NCI-H446 (cell line): ENCODE measurements around the gene SERPING1.
A peak's percentile ranks its signal among the peaks of the same experiment; 100 is the strongest.

Experiments used
- DNase-seq, 2 experiments: peaks; one replicate each; lab custom pipeline; 2025; lab: John Stamatoyannopoulos, UW

SERPING1 gene

GRCh38 chr11:57652662-57653061 lies 55.2 kb downstream of the SERPING1 start:
- no peak for DNase-seq

GRCh38 chr11:57653163-57653562 lies 55.7 kb downstream of the SERPING1 start:
- DNase-seq = no peak

- no peak for DNase-seq
Measured at GRCh38 chr11:57656885-57657193, 59.4 kb downstream of the SERPING1 start.

GRCh38 chr11:57657194-57658022 lies 59.9 kb downstream of the SERPING1 start, which contains the start of gene CLP1:
CLP1 (plus strand) TSS chr11:57657762; CDS start chr11:57659477, 1,715 bp downstream.
- DNase-seq = peak; percentile 98 to 99

- DNase-seq = no peak
Measured at GRCh38 chr11:57658023-57658361, 60.5 kb downstream of the SERPING1 start.

- DNase-seq = no peak
Measured at GRCh38 chr11:57659669-57660068, 62.2 kb downstream of the SERPING1 start.

GRCh38 chr11:57662893-57663292 lies 65.4 kb downstream of the SERPING1 start:
- no peak for DNase-seq

- DNase-seq = no peak
Measured at GRCh38 chr11:57663975-57664374, 66.5 kb downstream of the SERPING1 start.
